K562 (cell line): ENCODE data around the gene SRGN. TPM values are rescaled to one million over a fixed set of nuclear protein-coding genes. Genes with fewer than 3 reads are reported as not detected.
A peak's percentile ranks its signal among the peaks of the same experiment; 100 is the strongest.

Experiments used
- AFF4 ChIP-seq: sonication (generic); formaldehyde crosslinking; IDR thresholded peaks from 2 replicates; pipeline ENCODE4 v1.8.0; 2023; ENCODE audit warnings: mild to moderate bottlenecking, missing genetic modification reagents
- BRD9 ChIP-seq: fragments of 450-650 bp; IDR thresholded peaks from 2 replicates; pipeline ENCODE4 v1.6.1; 2018; ENCODE audit warnings: low read depth; ENCODE audit not compliant: partially characterized antibody
- CC2D1A ChIP-seq: fragments of 450-650 bp; IDR thresholded peaks from 2 replicates; pipeline ENCODE4 v1.6.1; 2017; ENCODE audit warnings: mild to moderate bottlenecking
- KAT7 ChIP-seq: sonication (generic); formaldehyde crosslinking; IDR thresholded peaks from 2 replicates; pipeline ENCODE4 v1.8.0; 2022; ENCODE audit warnings: missing genetic modification reagents, mild to moderate bottlenecking, borderline replicate concordance
- MED1 ChIP-seq: sonication (generic); formaldehyde crosslinking; IDR thresholded peaks from 2 replicates; pipeline ENCODE4 v1.8.1; 2023; ENCODE audit warnings: missing genetic modification reagents, borderline replicate concordance
- MEF2D ChIP-seq: conservative IDR thresholded peaks from 2 replicates; pipeline ENCODE4 v1.6.1; 2016; ENCODE audit warnings: low read depth, missing genetic modification characterization, missing compliant biosample characterization
- MTA3 ChIP-seq: fragments of 450-650 bp; formaldehyde crosslinking; IDR thresholded peaks from 2 replicates; pipeline ENCODE4 v1.6.1; 2017; ENCODE audit warnings: mild to moderate bottlenecking, borderline replicate concordance
- OTX1 ChIP-seq: fragments of 450-650 bp; formaldehyde crosslinking; IDR thresholded peaks from 2 replicates; pipeline ENCODE4 v1.4.0; 2022; ENCODE audit warnings: mild to moderate bottlenecking
- RAD21 ChIP-seq, 2 experiments: fragments of 250-450 bp in 1 of 2; fragments of 450-650 bp in 1 of 2; sonication (Bioruptor Pico) in 1 of 2; formaldehyde crosslinking in 1 of 2; IDR thresholded peaks in 1 of 2; conservative IDR thresholded peaks in 1 of 2; 2 replicates each; pipeline versions ENCODE4 v1.4.0 to v1.8.0; 2020 to 2022; ENCODE audit warnings: mild to moderate bottlenecking in 2 of 2, moderate library complexity in 1 of 2
- RBM17 ChIP-seq: fragments of 200-400 bp; formaldehyde crosslinking; IDR thresholded peaks from 2 replicates; pipeline ENCODE4 v1.6.1; 2017; ENCODE audit warnings: low read depth, mild to moderate bottlenecking, low read length, borderline replicate concordance
- SAP30 ChIP-seq: fragments of 200-600 bp; sonication (generic); IDR thresholded peaks from 2 replicates; pipeline ENCODE4 v1.6.1; 2012; ENCODE audit warnings: borderline replicate concordance, low read depth, mild to moderate bottlenecking, moderate library complexity, low read length, control low read depth, inconsistent platforms; ENCODE audit not compliant: insufficient read depth, poor library complexity, severe bottlenecking
- SRSF7 ChIP-seq: fragments of 200-400 bp; formaldehyde crosslinking; optimal IDR thresholded peaks from 2 replicates; pipeline ENCODE3; 2017; ENCODE audit warnings: mild to moderate bottlenecking, low read depth, low read length
- STAT5A ChIP-seq: IDR thresholded peaks from 2 replicates; pipeline ENCODE4 v1.6.1; 2012; ENCODE audit warnings: low read length, inconsistent platforms, borderline replicate concordance
- ZBTB1 ChIP-seq: sonication (generic); formaldehyde crosslinking; IDR thresholded peaks from 2 replicates; pipeline ENCODE4 v1.8.1; 2023; ENCODE audit warnings: missing genetic modification reagents, low read depth, mild to moderate bottlenecking, borderline replicate concordance
- ZKSCAN8 ChIP-seq: fragments of 200-800 bp; sonication (Bioruptor generic); IDR thresholded peaks from 2 replicates; pipeline ENCODE4 v1.6.1; 2016; ENCODE audit warnings: missing genetic modification characterization, missing compliant biosample characterization
- ZNF197 ChIP-seq: fragments of 200-800 bp; sonication (Bioruptor generic); IDR thresholded peaks from 2 replicates; pipeline ENCODE4 v1.6.1; 2016; ENCODE audit warnings: low read depth, missing genetic modification characterization, missing compliant biosample characterization
- ZNF41 ChIP-seq: fragments of 250-450 bp; sonication (Bioruptor Pico); conservative IDR thresholded peaks from 2 replicates; pipeline ENCODE4 v1.4.0; 2020; ENCODE audit warnings: mild to moderate bottlenecking
- polyA plus RNA-seq, 8 experiments: library from polyadenylated mRNA; depleted of rRNA in 4 of 8; stranded (reverse) in 5 of 8; unstranded in 3 of 8; fragments of >200 nt; fragmentation: Nextera tagmentation in 2 of 8; fragmentation: Illumina TruSeq in 1 of 8; extraction: Ambion mirVana in 2 of 8; extraction: Trizol in 1 of 8; gene quantifications; 2 replicates each; pipeline versions ENCODE4 v1.2.1 to v1.2.3, GENCODE V29; 2011 to 2014; ENCODE audit warnings: inconsistent platforms in 1 of 8, missing spikeins in 1 of 8
- total RNA-seq, 7 experiments: library from RNA; depleted of rRNA in 6 of 7; stranded (reverse); fragments of >200 nt in 6 of 7; fragmentation: Illumina TruSeq in 2 of 7; extraction: Trizol in 2 of 7; gene quantifications; 2 replicates each; pipeline versions ENCODE4 v1.2.1 to v1.2.3, GENCODE V29; 2011 to 2021; ENCODE audit warnings: low replicate concordance in 1 of 7
- TF ChIP-seq, protein P1 (sequence below): sonication (generic); formaldehyde crosslinking; IDR thresholded peaks from 2 replicates; pipeline ENCODE4 v1.8.0; 2022; ENCODE audit warnings: mild to moderate bottlenecking, missing genetic modification reagents, borderline replicate concordance
- TF ChIP-seq, protein P2 (sequence below): conservative IDR thresholded peaks from 2 replicates; pipeline ENCODE4 v1.6.1; 2011; ENCODE audit warnings: low read depth, mild to moderate bottlenecking, low read length; ENCODE audit not compliant: control insufficient read depth

SRGN gene
- total and polyA plus RNA-seq, 9 of the 15 experiments (the other 6 are each of a cell fraction or from before 2014, with no cell fraction given), result 136 to 304 (median 180) TPM

GRCh38 chr10:69124563-69125268 is 36.8 kb downstream of the SRGN start (continued):
- TF ChIP-seq, protein P1, sequence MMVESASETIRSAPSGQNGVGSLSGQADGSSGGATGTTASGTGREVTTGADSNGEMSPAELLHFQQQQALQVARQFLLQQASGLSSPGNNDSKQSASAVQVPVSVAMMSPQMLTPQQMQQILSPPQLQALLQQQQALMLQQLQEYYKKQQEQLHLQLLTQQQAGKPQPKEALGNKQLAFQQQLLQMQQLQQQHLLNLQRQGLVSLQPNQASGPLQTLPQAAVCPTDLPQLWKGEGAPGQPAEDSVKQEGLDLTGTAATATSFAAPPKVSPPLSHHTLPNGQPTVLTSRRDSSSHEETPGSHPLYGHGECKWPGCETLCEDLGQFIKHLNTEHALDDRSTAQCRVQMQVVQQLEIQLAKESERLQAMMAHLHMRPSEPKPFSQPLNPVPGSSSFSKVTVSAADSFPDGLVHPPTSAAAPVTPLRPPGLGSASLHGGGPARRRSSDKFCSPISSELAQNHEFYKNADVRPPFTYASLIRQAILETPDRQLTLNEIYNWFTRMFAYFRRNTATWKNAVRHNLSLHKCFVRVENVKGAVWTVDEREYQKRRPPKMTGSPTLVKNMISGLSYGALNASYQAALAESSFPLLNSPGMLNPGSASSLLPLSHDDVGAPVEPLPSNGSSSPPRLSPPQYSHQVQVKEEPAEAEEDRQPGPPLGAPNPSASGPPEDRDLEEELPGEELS, result no peak
- no peak for TF ChIP-seq MED1 (CRISPR knock-in tag)
- TF ChIP-seq, protein P2, sequence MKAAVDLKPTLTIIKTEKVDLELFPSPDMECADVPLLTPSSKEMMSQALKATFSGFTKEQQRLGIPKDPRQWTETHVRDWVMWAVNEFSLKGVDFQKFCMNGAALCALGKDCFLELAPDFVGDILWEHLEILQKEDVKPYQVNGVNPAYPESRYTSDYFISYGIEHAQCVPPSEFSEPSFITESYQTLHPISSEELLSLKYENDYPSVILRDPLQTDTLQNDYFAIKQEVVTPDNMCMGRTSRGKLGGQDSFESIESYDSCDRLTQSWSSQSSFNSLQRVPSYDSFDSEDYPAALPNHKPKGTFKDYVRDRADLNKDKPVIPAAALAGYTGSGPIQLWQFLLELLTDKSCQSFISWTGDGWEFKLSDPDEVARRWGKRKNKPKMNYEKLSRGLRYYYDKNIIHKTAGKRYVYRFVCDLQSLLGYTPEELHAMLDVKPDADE, result peak; percentile 64; the same call in 1 of the 2 replicates
- peak; percentile 99 for TF ChIP-seq ZKSCAN8 (CRISPR knock-in tag)
- peak; percentile 41 for TF ChIP-seq BRD9
- peak; percentile 17 for TF ChIP-seq SAP30
- 0 out of 4 replicates have a peak, but pooled peaks of 1 of the 2 experiments have one; percentile 9 for TF ChIP-seq RAD21 (CRISPR knock-in tag; conservative IDR thresholded peaks at IDR 0.05 in 1 of 2, IDR thresholded peaks at IDR 0.05 in 1 of 2)
- TF ChIP-seq CC2D1A, result peak; percentile 100
- 0 out of 2 replicates have a peak, but pooled peaks have one; percentile 32 for TF ChIP-seq ZBTB1 (CRISPR knock-in tag)
- TF ChIP-seq ZNF197 (CRISPR knock-in tag), result 0 out of 2 replicates have a peak, but pooled peaks have one; percentile 8
- 0 out of 2 replicates have a peak, but pooled peaks have one; percentile 22 for TF ChIP-seq OTX1 (CRISPR knock-in tag)
- TF ChIP-seq RBM17, result no peak
- TF ChIP-seq AFF4 (CRISPR knock-in tag), result peak; percentile 90; the same call in 1 of the 2 replicates
- 0 out of 2 replicates have a peak, but pooled peaks have one; percentile 14 for TF ChIP-seq MTA3
- TF ChIP-seq ZNF41, result no peak
- peak; percentile 98 for TF ChIP-seq KAT7 (CRISPR knock-in tag)
- TF ChIP-seq SRSF7, result no peak
- 0 out of 2 replicates have a peak, but pooled peaks have one; percentile 21 for TF ChIP-seq MEF2D (tag)
- TF ChIP-seq STAT5A, result peak; percentile 27; the same call in 1 of the 2 replicates
